DMS79 (cell line): Measurements from ENCODE around the gene LSR.
"Not testable (repeated sequence)": the region's sequence is repeated elsewhere in the genome, so short reads cannot be mapped to it uniquely, and the experiment has no call there.

Experiments
- DNase-seq: peaks from one replicate; lab custom pipeline; 2025; lab: John Stamatoyannopoulos, UW

LSR gene

GRCh38 chr19:35217649-35217990 is 31.2 kb upstream of the LSR start:
- DNase-seq = no peak

GRCh38 chr19:35219008-35219407 is 29.8 kb upstream of the LSR start:
- no peak for DNase-seq

GRCh38 chr19:35220315-35220921 is 28.4 kb upstream of the LSR start:
- no peak for DNase-seq

GRCh38 chr19:35220973-35221590 is 27.7 kb upstream of the LSR start:
- not testable (repeated sequence) for DNase-seq

- DNase-seq = no peak
Measured at GRCh38 chr19:35222373-35223015, 26.3 kb upstream of the LSR start.

GRCh38 chr19:35223084-35223790 is 25.6 kb upstream of the LSR start:
- no peak for DNase-seq

GRCh38 chr19:35223862-35224505 is 24.8 kb upstream of the LSR start:
- no peak for DNase-seq

- no peak for DNase-seq
Measured at GRCh38 chr19:35224681-35225571, 23.9 kb upstream of the LSR start.

GRCh38 chr19:35225951-35226350 is 22.9 kb upstream of the LSR start:
- DNase-seq = no peak

GRCh38 chr19:35226748-35227147 is 22.1 kb upstream of the LSR start:
- DNase-seq = no peak

GRCh38 chr19:35228177-35228930 is 20.4 kb upstream of the LSR start, which contains the start of gene FAM187B:
Gene FAM187B (minus strand): TSS chr19:35228739. CDS start chr19:35228680, 59 bp downstream.
- DNase-seq = no peak

- no peak for DNase-seq
Measured at GRCh38 chr19:35229601-35230000, 19.2 kb upstream of the LSR start.

- no peak for DNase-seq
Measured at GRCh38 chr19:35231956-35232645, 16.7 kb upstream of the LSR start.

GRCh38 chr19:35232912-35233311 is 15.9 kb upstream of the LSR start:
- no peak for DNase-seq

- no peak for DNase-seq
Measured at GRCh38 chr19:35236638-35237400, 12.0 kb upstream of the LSR start.

GRCh38 chr19:35239597-35239996 is 9.2 kb upstream of the LSR start:
- not testable (repeated sequence) for DNase-seq

GRCh38 chr19:35240327-35240726 is 8.5 kb upstream of the LSR start:
- no peak for DNase-seq

- no peak for DNase-seq
Measured at GRCh38 chr19:35241417-35241816, 7.4 kb upstream of the LSR start.

- no peak for DNase-seq
Measured at GRCh38 chr19:35246466-35247092, 2.2 kb upstream of the LSR start.
